Measurements from ENCODE around the gene ZBTB6.
"Not testable (repeated sequence)": the region's sequence is repeated elsewhere in the genome, so short reads cannot be mapped to it uniquely, and the experiment has no call there.

Gene ZBTB6

DNA sequence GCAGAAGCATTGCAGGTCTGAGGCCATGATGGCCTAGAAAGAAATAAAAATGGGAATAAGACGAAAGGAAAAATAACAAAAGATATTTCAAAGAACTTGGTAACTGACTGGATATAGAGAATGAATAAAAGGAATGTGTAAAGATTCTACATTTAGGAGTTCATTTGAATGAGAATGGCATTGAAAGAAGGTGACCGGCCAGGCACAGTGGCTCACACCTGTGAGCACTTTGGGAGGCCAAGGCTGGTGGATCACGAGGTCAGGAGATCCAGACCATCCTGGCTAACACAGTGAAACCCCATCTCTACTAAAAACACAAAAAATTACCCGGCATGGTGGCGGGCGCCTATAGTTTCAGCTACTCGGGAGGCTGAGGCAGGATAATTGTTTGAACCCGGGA, 9.6 kb upstream of the ZBTB6 start:
- DNase-seq = no peak

DNA sequence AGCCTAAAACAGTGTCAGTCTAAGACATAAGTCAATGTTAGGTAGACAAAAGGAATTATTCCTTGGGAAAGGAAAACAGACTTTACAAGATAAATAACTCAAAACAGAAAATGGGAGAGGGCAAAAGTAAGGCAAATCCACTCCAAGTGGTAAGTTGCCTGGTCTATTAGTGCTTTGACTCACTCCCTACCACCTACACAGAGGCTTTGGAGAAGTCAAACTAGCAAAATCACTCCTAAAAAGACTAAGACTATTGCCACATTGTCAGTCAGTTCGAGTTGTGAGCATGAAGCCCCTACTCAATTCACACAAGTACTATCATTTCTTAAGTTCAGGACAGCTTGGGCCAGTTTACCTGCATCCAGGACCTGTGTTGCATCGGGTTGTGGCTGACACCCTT, 5.2 kb upstream of the ZBTB6 start:
- peak in 1 of 2 donors; percentile 50 for DNase-seq

DNA sequence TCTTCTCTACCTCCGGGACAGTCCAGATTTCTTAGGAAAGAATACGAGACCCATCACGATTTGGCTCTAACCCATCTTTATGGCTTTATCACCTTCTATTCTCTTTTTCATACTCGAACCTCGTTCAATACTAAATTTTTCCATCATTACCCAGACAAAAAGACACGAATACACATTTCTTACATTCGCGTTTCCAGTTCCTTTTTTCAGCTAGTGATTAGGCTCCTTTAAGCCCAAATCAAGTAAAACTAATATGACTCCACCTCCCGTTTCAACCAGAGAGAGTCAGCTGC, 506 bp downstream of the ZBTB6 start:
- DNase-seq = peak in 1 of 2 donors; percentile 49

DNA sequence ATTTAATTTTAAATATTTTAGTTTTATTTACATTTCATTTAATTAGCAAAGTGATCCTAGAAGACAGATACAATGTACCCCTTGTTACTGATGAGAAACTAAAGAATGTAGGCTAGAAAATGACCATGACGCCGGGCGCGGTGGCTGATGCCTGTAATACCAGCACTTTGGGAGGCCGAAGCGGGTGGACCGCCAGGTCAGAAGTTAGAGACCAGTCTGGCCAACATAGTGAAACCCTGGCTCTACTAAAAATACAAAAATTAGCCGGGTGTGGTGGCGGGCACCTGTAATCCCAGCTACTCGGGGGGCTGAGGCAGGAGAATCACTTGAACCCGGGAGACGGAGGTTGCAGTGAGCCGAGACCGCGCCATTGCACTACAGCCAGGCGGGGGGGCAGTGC, 7.0 kb downstream of the ZBTB6 start:
- DNase-seq = not testable (repeated sequence)

DNA sequence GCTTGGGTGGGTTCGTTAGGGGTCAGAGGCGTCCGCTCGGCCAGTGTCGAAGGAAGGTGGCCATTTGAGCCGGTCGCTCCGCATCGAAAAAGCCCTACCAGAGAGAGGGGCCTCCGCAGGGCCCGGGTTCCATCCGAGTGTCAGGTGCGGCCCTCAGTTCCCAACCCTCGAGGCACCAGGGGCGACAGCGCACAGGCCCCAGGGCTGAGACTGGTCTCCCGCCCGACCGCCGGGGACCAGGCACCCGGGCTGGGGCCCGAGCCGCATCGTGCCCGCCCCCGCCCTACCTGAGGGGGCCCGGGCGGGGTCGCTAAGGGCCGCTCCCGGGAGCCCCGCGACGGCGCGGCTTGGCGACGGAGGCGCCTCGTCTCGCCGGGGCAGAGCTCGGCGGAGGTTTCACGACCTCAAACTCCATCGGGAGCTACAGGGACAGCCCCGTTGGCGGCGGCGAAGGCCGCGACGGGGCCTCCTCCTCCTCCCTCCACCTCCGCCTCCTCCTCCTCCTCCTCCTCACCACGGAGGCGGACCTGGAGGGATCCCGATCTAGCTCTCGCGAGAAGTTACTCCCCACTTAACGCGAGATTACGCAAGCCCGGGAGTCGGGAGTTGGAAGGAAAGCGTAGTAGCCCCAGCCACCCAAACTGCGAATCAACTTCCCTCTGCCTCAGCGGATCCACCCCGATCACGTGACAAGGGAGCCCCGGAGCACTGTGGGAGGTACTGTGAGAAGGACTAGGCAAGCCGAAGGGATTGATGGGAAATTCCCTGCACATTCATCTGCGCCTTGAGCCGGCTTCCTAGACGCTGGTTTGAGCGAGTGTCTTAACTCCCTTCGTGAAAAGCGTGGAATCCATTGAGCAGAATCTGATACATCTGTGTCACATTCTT, 8.1 kb downstream of the ZBTB6 start, which contains the start of gene RC3H2:
Gene RC3H2 (minus strand): TSS at position 537 of the 888 bp plus-strand sequence. CDS start 7,850 bp downstream, outside the sequence.
- DNase-seq = peak; percentile 99

DNA sequence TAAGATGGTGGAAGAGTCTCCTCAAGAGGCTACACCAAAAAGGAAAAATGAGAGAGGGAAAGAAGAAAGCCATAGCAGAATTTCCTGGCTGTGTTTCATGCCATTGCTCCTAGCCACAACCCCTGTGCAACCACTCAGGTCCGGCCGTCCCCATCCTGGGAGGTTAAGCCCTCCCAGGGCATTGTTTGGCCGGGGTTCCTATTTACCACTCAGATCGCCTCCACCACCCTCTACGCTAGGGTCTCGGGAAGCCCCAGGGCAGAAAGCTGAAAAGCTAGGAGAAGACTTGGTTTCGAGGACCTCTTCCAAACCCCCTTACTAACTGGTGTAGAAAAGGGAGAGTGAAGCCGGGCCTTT, 8.7 kb downstream of the ZBTB6 start:
- DNase-seq = peak in 1 of 2 donors; percentile 23

DNA sequence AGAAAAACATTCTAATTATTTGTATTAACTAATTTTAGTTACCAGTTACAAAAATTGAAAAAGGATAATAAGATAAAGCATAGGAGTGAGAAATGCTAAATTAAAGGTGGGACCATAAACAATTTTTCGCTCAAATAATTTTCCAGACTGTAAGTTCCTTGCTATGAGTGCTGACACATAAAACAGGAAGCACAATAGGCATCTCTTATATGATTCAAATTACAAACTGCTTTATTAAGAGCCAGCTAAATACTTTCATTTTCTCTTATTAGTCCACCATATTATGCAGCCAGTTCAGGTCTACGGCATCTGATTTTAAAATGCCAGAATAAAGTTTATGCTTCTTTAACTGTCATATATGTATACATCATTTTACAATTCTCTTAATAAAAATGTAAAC, 12.3 kb downstream of the ZBTB6 start:
- peak; percentile 66 to 82 for DNase-seq

DNA sequence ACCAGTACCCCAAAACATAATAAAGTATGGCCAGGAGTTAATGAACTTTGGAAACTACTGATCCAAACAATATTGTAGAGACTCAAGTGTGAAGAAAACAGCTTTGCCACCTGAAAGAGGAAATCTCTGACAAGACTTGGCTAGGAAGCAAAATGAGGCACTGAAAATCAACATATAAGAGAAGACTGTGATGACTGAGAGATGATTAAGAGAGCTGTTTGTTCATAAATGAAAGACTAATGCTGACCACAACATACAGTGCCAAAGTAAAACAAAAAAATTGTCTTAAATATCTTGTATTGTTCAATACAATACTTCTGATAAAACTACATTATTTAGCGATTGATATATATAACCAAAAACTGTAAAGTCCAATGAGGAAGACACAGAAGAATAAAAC, 15.2 kb downstream of the ZBTB6 start:
- no peak for DNase-seq

DNA sequence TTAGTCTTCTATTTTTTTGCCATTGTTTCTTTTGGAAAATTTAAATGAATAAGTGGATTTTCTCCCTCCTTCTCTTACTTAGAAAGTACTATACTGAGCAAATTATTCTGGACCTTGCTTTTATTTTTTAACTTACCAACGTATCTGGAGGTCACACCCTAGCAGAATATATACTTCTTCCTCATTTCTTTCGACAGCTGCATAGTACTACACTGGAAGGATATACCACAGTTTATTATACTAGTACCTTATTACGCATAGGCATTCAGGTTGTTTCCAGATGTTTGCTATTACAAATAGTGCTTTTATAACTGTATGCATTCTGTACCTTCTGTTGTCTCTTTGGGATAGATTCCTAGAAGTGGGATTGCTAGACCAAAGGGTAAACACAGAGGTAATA, 24.6 kb downstream of the ZBTB6 start:
- DNase-seq = no peak

DNA sequence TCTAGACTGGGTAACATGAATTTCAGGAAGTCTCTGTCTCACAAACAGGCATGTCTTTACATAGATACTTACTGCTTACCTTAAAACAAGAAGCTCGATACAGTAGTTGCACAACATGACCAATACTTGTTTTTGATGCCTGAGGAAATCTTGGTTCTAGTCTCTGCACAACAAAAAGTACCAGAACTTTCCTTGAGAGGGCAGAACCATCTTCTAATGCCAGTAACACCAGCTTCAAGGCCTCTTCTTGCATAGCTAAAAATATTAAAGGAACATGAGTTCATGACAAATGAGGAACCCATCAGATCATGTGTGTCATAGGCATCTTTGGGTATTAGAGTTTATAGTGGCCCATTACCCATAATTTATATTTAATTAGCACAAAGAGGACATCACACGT, 30.0 kb downstream of the ZBTB6 start:
- DNase-seq = no peak

DNA sequence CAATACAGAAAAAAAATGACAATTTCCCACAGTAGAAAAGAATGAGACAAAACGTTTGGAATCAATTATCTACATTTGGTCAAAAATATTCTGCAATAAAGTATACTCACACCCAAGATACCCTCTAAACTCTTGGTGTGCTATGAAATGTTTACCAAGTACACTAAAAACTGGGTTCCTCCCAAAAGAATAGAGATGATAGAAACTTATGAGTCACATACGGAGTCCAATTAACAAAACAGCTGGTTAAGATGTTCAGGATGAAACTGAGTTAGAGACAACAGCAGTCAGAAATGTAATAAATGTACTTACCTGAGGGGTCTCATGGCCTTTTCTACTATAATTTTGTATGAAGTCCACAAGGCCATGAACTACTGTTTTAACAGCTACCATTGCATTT, 33.7 kb downstream of the ZBTB6 start:
- no peak for DNase-seq

DNA sequence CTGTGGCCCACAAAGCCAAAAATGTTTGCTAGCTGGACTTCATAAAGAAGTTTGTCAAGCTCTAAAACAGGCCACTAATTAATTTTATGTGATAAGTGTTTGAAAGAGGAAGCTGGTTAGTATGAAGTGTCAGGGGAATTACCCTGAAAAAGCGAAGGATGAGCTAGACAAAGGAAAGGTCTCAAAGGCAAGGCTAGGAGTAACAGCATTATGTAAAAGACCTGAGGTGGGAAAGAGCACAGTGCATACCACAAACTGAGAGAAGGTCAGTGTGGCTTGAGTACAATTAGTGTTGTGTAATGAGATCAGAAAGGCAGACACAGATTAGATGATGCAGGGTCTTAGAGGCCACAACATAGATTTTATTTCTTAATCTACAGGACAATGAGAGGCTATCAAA, 37.6 kb downstream of the ZBTB6 start:
- no peak for DNase-seq

DNA sequence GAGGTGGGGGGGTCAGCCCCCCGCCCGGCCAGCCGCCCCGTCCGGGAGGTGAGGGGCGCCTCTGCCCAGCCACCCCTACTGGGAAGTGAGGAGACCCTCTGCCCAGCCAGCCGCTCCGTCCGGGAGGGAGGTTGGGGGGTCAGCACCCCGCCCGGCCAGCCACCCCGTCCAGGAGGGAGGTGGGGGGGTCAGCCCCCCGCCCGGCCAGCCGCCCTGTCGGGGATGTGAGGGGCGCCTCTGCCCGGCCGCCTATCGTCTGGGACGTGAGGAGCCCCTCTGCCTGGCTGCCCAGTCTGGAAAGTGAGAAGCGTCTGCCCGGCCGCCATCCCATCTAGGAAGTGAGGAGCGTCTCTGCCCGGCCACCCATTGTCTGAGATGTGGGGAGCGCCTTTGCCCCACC, 45.8 kb downstream of the ZBTB6 start:
- DNase-seq = not testable (repeated sequence)

DNA sequence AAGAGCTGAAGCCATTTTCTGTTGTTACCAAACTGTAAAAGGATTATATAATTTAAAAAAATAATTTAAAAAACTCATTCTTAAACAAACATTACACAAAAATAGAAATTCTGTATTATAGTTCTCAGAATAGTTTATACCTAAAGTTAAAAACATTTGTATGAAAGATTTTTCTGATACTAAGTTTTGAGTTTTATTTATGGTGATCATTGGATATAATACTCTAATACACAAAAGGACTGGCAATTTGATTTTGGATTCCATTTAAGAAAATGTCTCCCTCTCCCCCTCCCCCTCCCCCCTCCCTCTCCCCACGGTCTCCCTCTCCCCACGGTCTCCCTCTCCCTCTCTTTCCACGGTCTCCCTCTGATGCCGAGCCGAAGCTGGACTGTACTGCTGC, 47.0 kb downstream of the ZBTB6 start:
- DNase-seq = no peak

DNA sequence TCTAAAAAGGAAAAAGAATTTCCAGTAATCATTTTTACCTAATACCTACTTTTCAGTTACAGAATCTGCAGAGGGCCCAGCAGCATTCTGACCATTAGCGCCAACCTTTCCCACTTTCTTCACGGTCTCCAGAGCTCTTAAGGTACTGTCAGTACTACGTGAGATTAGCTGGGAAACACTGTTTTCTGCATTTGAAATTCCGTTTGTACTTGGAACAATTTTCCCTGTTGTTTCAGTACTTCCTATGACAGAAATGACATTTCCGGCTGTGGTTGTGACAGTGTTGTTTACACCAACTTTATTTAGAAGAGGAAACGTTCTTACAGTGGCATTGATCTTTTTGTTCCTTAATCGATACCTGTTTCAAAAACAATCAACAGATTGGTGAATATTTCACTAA, 47.8 kb downstream of the ZBTB6 start:
- no peak for DNase-seq

DNA sequence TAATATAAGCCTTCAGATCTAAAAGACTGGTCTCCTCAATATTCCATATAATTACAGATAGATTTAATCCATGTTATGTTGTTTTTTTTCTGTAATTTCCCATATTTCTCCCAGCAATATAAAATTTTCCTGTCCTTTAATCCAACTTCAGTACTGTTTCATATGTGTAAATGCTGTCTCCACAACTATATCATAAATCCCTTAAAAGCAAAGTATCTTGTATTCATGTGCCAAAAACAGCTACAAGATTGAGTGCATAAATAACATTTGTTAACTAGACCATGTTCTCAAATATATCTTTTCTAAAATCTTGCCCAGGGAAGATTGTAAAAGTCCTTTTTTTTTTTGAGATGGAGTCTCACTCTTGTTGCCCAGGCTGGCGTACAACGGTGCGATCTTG, 49.7 kb downstream of the ZBTB6 start:
- no peak for DNase-seq

DNA sequence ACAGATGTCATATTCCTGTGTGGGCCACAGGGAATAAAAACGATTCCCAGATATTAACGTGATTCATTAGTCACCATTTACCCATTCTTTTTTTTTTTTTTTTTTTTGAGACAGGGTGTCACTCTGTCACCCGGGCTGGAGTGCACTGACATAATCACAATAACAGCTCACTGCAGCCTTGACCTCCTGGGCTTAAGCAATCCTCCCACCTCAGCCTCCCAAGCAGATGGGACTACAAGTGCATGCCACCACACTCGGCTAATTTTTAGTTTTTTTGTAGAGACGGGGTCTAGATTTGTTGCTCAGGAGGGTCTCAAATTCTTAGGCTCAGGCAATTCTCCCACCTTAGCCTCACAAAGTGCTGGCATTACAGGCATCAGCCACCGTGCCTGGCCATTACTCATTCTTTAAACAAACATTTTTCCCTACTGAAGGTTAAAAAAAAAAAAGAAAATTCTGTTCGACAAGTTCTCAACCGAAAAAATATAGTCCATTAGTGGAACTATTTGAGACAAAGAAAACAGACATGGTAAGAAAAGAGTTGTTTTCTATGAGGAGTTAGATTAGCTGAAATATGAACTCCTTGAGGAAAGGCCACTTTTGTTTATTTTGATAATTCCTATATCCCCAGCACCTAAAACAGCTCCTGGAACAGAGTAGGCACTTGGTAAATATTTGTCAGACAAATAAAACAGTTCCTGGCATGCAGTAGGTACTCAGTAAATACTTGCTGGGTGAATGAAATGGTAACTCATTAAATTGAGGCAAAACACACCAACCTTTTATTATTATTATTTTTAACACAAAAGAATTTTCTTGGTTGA, 52.6 kb downstream of the ZBTB6 start:
- DNase-seq = no peak
